HuH-7 (cell line): ENCODE data around the gene ZGRF1.
"Not testable (repeated sequence)": the region's sequence is repeated elsewhere in the genome, so short reads cannot be mapped to it uniquely, and the experiment has no call there.

Experiments used
- DNase-seq: peaks from one replicate; pipeline ENCODE4 v3.0.0; 2011; ENCODE audit warnings: low spot score

The ZGRF1 gene

DNA sequence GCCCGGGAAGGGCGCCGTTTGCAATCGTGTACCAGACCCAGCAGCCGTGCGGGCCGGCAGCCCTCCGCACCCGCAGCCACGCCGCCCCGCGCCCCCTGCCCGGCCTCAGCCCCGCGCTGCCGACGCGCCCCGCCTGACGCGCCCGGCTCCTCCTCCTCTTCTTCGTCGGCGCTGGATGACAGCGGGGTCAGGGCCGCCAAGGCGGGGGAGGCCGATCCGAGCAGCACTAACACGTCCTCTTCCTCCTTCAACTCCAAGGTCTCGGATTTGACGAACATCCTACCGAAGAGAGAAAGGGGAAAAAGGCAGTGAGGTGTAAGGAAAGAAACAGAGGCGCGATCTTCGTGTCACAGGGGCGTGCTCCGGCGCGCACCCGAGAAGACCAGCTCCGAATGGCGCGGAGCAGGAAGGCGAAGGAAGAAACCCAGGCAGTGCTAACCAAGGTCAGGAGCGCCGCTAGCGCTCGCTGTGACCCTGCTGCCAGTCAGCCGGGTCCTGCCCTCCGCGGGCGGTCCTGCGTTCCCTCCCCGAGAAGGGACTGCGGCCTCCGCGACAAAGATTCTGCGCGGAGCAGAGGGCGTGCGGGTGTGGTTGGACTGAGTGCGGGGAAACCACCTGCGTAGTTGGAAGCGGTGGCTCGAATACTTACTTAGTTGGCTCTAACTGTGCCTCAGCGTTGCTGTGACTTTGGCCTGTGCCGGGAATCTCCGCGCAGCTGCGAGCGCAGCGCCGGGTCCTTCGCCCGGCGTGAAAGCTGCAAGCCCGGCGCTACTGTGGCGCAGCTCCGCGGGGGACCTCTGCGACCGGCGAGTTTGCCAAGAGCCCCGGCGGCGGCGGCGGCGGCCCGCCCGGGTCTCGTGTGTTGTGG lies 121.3 kb downstream of the ZGRF1 start:
- DNase-seq = peak; percentile 56

DNA sequence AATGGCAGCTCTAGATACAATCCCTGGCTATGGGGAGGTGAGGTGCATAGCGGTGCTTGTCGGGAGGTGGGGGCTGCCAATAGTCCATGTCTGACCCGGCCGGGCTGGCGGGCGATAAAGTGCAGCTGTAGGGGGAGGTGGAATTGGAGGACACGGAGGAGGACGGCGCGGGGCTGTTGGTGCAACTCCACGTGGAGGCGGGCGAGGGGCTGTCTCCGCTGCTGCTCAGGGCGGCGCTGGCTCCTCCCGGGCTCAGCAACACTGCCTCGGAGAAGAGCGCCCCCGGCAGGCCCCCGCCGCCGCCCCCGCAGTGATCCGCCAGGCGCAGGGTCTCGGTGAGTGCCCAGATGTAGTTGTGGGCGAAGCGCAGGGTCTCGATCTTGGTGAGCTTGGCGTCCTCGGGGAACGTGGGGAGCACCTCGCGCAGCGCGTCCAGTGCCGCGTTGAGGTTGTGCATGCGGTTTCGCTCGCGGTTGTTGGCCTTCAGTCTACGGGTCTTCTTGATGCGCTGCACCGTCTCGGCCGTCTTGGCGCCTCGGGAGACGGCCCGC lies 122.0 kb downstream of the ZGRF1 start:
- no peak for DNase-seq

DNA sequence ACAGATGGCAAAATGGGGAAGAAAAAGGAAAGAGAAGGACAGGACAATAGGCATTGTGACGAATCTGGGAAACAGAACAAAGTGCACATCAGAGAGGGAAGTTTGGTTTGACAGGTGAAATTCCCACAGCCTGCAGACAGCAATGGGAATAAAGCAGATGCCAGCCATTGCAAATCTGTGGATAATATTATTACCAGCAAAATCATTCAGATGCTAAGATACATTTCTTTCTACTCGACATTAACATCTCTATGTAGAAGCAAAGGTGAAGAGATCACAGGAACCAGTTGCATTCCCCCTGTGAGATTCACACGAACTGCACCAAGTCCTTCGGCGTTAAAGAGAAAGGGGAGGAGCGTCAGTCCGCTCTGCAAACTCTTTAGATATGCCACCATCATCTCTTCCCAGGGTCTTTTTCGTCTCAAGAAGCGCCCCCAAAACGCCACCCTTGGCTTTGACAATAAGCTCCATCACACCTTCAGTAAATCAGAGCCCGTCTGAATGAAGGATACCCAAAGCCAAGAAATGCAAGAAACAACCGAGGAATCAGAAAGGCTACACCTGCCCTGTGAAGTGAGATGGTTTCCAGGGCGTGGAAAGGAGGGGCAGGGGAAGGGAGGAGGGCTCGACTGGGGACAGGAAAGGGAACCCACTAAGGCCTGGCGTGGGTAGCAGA lies 122.6 kb downstream of the ZGRF1 start:
- DNase-seq = no peak

DNA sequence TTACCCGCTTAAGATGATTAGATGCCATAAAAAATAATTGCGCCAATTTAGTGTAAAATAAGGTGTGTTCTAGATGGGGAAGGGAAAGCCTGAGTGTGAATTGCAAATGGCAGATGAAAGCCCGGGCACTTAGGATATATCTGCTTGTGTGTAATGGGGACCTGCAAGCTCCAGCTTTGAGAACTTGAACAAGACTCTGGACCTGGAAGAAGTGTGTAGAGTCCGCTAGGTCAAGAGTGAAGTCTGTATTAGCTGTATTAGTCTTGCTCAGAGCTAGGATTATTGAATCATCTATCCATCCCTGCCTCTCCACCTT lies 124.9 kb downstream of the ZGRF1 start:
- DNase-seq = no peak

DNA sequence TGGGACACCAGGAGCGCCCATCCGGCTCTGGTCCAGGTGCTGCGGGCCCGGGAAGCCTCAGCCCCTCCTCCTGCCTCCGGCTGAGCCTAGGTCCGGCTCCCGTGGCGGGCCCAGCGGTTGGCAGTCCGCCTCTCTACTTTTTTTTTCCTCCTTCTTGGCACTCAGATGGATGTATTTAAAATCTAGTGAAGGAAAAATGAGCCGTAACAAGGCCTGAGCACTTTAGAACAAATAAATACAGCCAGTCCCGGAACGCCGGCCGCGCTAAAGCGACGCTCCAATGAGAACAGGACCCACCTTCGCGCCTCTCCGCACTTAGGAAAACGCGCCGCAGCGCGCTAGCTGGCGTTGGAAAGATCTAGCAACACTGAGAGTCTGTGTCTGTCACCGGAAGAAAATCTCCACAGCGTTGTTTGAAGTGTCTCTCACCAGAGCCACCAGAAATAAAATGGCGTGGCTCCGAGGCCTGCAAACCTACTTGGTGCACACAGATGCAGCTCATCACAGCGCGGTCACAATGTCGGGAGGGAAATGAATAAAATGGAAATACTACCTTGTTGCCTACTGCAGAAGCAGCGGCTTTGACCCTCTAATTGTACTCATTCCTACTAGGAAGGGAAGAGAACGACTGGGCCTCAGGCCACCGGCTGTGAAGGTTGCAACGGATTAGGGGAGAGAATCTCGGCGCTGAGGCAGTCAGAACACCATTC lies 125.5 kb downstream of the ZGRF1 start:
- no peak for DNase-seq

DNA sequence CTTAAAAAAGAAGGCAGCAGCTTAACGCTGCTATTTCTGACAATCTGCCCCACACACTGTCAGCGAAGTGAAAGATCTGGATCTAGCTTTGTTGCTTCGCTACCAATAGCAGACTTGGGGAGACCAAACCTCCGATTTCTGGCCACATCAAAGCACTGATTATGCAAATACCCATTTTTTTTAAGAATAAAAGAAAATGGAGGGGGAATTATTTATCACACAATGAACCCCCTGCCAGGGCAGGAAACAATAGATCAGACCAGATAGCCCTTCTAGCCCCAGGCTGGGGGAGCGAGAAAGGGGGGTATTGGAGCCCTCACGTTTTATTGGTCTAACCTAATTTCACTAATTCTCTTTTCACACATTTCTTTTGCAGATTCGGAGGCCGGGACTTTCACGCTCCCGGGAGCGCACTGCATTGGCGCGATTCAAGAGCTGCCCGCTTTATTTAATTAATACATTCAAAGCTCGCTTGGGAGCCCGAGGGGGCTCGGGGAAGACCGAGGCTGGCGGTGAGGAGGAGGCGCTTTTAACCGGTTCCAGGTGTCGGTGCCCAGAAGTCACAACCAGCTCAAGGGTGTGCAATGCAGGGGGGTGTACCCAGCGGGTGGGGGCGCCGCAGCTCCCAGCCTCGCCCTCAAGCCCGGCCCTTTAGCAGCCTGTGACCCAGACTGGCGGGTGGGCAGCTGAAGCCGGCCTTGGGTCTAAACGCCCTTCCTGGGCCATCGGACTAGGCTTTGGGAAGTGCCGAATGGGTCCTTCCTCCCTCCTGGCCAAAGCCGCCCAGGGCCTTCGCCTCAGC lies 126.2 kb downstream of the ZGRF1 start:
- DNase-seq = no peak

DNA sequence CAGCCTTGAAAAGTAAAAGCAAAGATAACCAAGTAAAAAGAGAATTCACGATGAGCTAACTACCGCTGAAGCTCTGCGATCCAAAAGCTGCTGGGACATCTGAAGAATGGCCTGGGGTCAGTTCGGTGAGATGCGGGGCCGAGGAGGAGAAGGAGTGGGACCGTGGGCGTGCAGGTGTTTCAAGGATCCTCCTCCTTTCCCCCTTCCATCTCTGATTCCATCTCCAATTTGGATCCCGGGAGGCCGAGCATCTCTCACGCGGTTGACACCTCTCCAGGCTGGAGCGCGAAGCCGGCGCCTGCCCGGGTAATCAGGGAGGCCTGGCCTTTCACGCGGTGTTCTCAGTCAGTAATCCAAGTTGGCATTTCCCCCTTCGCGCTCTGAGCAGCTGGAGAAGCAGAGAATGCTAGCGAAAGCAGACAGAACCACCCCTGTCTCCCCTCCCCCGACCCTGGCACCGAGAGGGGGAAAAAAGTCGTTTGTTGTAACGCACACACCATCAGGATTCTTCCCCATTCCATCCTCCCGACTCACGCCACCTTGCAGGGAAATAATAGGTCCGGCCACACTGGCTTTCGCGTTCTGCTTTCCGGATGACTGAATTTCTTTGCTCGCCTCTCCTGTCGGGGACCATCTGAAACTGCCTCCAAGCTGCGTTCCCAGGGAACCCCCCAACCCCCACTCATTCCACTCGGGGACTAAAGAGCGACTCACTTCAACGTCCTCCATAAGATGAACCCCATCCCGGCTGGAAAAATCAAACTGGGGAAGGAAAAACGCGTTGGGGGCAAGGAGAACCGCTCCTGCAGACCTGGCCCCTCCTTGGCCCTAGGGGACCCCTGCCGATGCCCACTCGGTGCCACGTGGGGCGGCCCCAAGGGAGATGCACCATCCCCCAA lies 127.2 kb downstream of the ZGRF1 start:
- DNase-seq = no peak

DNA sequence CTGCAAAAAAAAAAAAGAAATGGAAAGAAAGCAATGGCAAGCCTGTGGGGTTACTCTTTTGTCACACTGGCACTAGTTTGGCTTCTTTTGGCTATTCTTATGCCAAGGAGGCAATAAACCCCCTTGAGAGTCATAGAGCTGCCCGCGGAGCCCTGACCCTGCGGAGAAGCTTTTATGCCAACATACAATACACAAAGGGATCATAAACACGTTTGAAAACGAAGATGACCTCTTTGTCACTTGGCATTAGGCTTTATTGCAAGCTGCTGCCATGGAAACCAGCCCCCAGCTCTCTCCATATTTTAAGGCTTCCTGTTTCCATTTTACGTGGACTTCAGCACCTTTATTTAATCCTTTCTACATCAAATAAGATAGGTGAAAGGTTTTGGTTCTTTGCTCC lies 128.4 kb downstream of the ZGRF1 start:
- no peak for DNase-seq

DNA sequence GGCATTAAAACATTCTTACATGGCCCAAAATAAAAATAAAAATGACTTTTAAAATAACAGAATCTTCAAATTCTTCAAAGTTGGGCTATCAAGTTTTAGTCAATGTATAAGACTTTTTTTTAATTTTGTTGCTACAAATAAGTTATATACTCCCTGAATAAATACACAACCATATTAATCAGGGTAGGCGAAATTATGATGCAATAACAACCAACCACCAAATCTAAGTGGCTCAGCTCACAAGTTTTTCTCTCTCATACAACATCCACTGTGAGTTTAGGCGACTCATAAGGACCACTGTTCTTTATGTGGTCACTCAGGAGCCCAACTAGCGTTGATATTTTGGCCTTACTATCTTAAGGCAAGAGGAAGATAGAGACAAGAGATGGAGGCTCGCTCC lies 131.9 kb downstream of the ZGRF1 start:
- no peak for DNase-seq

DNA sequence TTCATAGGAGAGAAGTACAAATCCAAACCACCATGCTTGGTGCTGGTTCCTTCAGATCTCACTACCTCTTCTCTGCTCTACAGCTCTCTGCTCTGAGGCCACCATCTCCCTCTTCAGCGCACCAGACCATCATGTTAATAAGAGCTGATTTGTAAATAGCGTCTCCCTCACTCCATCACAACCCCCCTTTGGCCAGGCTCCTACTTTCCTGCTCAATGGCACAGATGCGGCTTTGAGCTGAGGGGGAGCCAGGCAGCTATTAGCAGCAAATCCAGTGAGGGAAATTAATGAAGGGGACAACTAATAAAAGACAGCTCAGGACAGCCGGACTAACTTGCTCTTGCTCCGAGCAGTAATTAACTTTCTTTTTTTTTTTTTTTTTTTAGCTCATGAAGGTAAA lies 133.8 kb downstream of the ZGRF1 start:
- no peak for DNase-seq

DNA sequence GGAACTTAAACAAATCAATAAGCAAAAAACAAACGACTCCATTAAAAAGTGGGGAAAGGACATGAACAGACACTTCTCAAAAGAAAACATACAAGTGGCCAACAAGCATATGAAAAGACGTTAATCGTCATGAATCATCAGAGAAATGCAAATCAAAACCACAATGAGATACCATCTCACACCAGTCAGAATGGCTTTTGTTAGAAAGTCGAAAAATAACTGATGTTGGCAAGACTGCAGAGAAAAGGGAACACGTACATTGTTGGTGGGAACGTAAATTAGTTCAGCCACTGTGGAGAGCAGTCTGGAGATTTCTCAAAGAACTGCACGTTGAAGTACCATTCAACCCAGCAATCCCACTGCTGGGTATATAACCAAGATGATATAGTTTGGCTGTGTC lies 144.4 kb downstream of the ZGRF1 start:
- DNase-seq = no peak

DNA sequence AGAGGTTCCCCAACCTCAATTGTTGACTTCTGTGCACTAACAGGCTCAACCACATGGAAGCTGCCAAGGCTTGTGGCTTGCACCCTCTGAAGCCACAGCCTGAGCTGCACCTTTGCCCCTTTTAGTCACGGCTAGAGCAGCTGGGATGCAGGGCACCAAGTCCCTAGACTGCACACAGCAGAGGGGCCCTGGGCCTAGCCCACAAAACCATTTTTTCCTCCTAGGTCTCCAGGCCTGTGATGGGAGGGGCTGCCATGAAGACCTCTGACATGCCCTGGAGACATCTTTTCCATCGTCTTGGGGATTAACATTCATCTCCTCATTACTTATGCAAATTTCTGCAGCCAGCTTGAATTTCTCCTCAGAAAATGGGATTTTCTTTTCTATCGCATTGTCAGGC lies 145.9 kb downstream of the ZGRF1 start:
- DNase-seq = not testable (repeated sequence)
